ENCODE measurements around the gene SYK.

Gene SYK

DNA sequence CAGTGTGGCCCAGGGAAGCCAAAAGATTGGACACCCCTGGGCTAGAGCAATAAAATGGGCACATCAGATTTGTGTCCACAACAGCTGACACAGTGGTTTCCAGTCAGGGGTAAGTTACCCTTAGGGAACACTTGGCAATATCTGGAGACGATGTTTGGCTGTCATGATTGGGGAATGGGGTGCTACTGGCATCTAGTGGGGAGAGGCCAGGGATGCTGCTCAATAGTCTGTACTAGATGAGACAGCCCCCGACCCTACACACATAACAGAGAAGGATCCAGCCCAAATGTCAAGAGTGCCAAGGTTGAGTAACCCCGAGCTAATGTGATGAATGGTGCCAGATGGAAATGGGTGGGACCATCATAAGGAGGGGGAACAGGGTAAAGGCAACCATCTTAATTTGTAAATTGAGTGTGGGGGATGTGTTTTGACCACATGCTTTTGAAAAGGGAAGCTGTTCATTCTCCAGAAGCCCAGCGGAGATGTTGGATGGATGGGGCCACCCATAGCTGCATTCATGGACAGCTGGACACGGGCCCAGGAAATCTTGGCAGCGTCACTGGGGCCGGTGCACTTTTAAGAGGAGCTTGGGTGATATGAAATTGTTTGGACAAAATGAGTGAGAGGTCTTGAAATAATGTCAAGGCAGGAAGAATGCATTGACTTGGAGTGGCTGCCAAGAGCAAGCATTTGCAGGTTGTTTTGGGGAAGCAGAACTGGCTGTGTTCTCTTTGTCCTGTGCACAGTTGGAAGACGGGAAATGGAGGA is 33.4 kb downstream of the SYK start:
- no peak overlapping the region for H3K4me3 ChIP-seq (ENCODE audit: low read depth, low read length)
- TF ChIP-seq, protein P1, sequence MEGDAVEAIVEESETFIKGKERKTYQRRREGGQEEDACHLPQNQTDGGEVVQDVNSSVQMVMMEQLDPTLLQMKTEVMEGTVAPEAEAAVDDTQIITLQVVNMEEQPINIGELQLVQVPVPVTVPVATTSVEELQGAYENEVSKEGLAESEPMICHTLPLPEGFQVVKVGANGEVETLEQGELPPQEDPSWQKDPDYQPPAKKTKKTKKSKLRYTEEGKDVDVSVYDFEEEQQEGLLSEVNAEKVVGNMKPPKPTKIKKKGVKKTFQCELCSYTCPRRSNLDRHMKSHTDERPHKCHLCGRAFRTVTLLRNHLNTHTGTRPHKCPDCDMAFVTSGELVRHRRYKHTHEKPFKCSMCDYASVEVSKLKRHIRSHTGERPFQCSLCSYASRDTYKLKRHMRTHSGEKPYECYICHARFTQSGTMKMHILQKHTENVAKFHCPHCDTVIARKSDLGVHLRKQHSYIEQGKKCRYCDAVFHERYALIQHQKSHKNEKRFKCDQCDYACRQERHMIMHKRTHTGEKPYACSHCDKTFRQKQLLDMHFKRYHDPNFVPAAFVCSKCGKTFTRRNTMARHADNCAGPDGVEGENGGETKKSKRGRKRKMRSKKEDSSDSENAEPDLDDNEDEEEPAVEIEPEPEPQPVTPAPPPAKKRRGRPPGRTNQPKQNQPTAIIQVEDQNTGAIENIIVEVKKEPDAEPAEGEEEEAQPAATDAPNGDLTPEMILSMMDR (IDR thresholded peaks at IDR 0.05; ENCODE audit: control insufficient read depth, extremely low read depth, insufficient read depth) = 0 out of 2 replicates have a peak, but pooled peaks have one; percentile 9
- peak; percentile 8 for DNase-seq (ENCODE audit: low read depth)

DNA sequence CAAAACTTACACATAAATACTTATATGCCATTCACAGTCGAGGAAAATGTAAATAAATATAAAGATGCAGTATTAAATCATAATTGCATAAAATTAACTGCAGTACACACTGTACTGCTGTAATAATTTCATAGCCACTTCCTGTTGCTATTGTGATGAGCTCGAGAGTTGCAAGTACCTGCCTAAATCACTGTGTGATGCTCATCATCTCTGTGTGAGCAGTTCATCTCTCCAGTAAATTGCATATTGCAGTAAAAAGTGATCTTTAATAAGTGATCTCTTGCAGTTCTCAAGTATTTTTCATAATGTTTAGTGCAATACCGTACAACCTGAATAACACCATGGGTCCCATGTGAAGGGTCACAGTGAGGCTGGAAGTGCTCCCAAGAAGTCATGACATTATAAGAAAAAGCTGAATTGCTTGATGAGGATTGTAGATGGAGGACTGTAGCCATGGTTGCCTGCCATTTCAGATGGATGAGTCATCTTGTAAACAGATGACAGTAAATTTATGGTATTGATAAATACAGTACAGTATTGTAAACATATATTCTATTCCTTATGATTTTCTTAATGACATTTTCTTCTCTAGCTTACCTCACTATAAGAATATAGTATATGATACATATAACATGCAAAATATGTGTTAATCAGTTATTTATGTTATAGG is 34.9 kb downstream of the SYK start:
- DNase-seq (ENCODE audit: low read depth) = no peak

DNA sequence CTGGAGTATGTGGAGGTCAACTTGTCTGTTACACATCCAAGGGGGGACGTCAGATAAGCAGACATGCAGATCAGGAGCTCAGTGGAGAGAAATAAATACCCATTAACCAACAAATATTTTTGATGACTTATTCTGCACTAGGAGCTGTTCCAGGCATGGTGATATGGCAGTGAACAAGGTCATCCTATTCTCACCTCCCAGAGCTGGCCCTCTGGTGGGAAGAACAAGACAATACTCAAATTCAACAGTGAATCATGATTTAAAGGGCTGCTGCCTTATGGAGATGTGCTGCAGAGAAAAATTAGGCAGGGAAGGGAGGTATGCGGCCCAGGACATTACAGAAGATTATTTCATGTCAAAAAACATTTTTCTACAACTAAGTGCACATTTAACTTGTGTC is 36.5 kb downstream of the SYK start:
- no peak overlapping the region for H3K4me3 ChIP-seq (ENCODE audit: low read depth, low read length)
- TF ChIP-seq, protein P1 (IDR thresholded peaks at IDR 0.05; ENCODE audit: control insufficient read depth, extremely low read depth, insufficient read depth) = peak; percentile 28; the same call in 1 of the 2 replicates
- DNase-seq (ENCODE audit: low read depth) = no peak

More for the DNA sequence above, 34.9 kb downstream of the SYK start:
- H3K4me3 ChIP-seq (ENCODE audit: low read depth, low read length) = no peak overlapping the region
- TF ChIP-seq, protein P1 (IDR thresholded peaks at IDR 0.05; ENCODE audit: control insufficient read depth, extremely low read depth, insufficient read depth) = no peak

DNA sequence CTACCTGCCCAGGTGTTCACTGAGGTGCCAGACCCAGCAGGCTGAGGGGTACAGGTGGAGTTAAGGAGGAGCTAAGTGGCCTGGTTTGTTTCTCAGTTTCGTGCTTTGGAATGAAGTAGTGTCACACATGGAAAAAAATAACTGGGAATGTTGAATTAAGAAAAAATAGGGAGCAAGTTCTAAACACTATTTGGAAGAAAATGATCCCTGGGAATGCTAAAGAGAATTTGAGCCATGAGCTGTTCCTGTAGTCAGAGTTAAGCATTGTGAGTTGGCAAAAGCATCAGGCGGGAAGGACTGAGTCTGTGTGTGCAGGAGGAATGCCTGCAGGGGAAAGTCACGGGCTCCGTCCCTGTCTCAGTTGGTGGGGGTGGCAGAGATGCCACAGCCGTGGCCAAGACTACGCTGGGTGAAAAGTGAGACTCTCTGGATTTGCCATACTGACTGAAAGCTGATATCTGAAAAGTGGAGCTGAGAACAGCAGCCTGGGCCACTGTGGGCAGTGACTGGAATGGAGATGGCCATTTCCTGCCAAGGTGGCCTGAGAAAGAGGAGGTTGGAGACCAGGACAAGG is 37.0 kb downstream of the SYK start:
- no peak overlapping the region for H3K4me3 ChIP-seq (ENCODE audit: low read depth, low read length)
- TF ChIP-seq, protein P1 (IDR thresholded peaks at IDR 0.05; ENCODE audit: control insufficient read depth, extremely low read depth, insufficient read depth) = no peak
- no peak for DNase-seq (ENCODE audit: low read depth)

DNA sequence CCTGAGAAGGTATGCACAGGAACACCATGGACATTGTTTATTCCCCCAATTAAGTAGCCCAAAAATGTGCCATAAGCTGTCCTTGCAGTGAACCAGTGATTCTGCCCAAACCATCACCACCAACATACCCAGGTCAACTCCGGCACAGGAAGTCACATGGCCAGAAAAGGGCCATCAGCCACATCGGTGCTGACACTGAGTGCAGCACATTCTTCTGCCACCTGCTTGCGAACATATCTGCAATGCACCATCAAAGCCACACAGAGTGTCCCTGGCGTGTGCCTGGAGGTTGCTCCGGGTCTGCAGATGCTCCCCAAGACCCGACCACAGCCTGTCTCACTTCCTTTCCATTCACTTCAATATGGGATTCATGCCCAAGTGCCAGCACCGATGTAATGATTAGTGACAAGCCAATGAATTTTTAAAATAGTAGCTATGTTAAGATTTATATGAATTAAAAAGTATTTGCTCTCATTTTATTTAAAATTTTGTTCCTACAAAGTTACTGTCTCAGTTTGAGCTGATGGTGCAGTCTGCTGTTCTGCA is 37.6 kb downstream of the SYK start:
- H3K4me3 ChIP-seq (ENCODE audit: low read depth, low read length) = no peak overlapping the region
- TF ChIP-seq, protein P1 (IDR thresholded peaks at IDR 0.05; ENCODE audit: control insufficient read depth, extremely low read depth, insufficient read depth) = no peak
- DNase-seq (ENCODE audit: low read depth) = no peak

DNA sequence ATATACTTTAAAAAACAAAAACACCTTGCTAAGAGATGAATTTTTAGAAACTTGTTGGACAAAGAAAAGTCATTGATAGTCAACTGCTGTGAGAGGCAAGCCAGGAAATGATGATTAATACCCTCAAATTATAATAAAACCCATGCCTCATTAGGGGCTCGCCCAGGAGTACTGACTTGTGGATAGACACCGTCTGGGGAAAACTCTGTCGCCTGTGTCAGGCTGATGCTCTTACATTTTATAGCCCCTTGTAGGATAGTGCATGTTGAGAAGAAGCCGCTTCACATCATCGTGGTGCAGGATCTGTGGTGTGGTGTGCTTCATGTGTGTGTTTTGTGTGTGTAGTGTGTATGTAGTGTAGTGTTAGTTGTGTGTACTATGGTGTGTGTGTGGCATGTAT is 39.1 kb downstream of the SYK start:
- TF ChIP-seq, protein P1 (IDR thresholded peaks at IDR 0.05; ENCODE audit: control insufficient read depth, extremely low read depth, insufficient read depth) = no peak

More for the DNA sequence above, 39.1 kb downstream of the SYK start:
- H3K4me3 ChIP-seq (ENCODE audit: low read depth, low read length) = no peak overlapping the region
- no peak for DNase-seq (ENCODE audit: low read depth)
